H1 (cell line): ENCODE results near the gene MBOAT2. TPM values are rescaled to one million over a fixed set of nuclear protein-coding genes. Genes with fewer than 3 reads are reported as not detected.

Experiments
- KDM4A ChIP-seq: IDR thresholded peaks from one replicate; pipeline ENCODE4 v1.7.1; 2012; ENCODE audit warnings: low read depth, mild to moderate bottlenecking, moderate library complexity, low read length, inconsistent platforms; ENCODE audit not compliant: severe bottlenecking
- KDM5A ChIP-seq: fragments of 200-600 bp; IDR thresholded peaks from 2 replicates; pipeline ENCODE4 v1.7.1; 2012; ENCODE audit warnings: mild to moderate bottlenecking, low read length, inconsistent platforms, mixed read lengths
- MAFK ChIP-seq: IDR thresholded peaks from 2 replicates; pipeline ENCODE4 v1.6.1; 2012; ENCODE audit warnings: low read depth, mild to moderate bottlenecking, improper control_type of control experiment, low read length
- SIN3A ChIP-seq, 2 experiments: IDR thresholded peaks in 1 of 2; conservative IDR thresholded peaks in 1 of 2; 2 replicates each; pipeline ENCODE4 v1.6.1; 2011 to 2012; ENCODE audit warnings: low read length in 2 of 2, improper control_type of control experiment in 1 of 2, low read depth in 1 of 2, mild to moderate bottlenecking in 1 of 2
- polyA plus RNA-seq, 7 experiments: library from polyadenylated mRNA; depleted of rRNA in 3 of 7; stranded (reverse) in 5 of 7; unstranded in 2 of 7; fragments of >200 nt in 5 of 7; fragments of 200-250 nt in 2 of 7; gene quantifications; 1 replicate in 5 of 7; 2 replicates in 1 of 7; 4 replicates in 1 of 7; pipeline versions ENCODE4 v1.2.1 to v1.2.3, GENCODE V29; 2011 to 2013; ENCODE audit warnings: missing spikeins in 2 of 7, mixed read lengths in 2 of 7
- total RNA-seq: library from RNA; stranded (reverse); fragmentation: NEBNext Ultra II Directional; extraction: Animal tissue kit (Norgen Biotek cat#: 25700); gene quantifications from 2 replicates; pipeline ENCODE4 v1.2.1, GENCODE V29; 2021
- TF ChIP-seq, protein P1 (sequence below): fragments of 300-600 bp; sonication (generic); IDR thresholded peaks from 2 replicates; pipeline ENCODE4 v1.7.1; 2012; ENCODE audit warnings: low read length, moderate library complexity, mild to moderate bottlenecking, inconsistent platforms; ENCODE audit not compliant: insufficient replicate concordance
- TF ChIP-seq, protein P2 (sequence below): IDR thresholded peaks from 2 replicates; pipeline ENCODE4 v1.6.1; 2012; ENCODE audit warnings: low read length, inconsistent platforms
- TF ChIP-seq, protein P3 (sequence below), 3 experiments: IDR thresholded peaks; 1 replicate in 2 of 3; 2 replicates in 1 of 3; pipeline versions ENCODE4 v1.5.1 to v1.6.1; 2011; ENCODE audit warnings: low read length in 3 of 3, mild to moderate bottlenecking in 3 of 3, inconsistent platforms in 2 of 3, low read depth in 1 of 3, moderate library complexity in 1 of 3; ENCODE audit not compliant: insufficient read depth in 1 of 3; ENCODE audit errors: control extremely low read depth in 1 of 3

The MBOAT2 gene
- total and polyA plus RNA-seq, 2 of the 8 experiments (the other 6 are each of a cell fraction or from before 2014, with no cell fraction given): 11.2 to 23.4 TPM

DNA sequence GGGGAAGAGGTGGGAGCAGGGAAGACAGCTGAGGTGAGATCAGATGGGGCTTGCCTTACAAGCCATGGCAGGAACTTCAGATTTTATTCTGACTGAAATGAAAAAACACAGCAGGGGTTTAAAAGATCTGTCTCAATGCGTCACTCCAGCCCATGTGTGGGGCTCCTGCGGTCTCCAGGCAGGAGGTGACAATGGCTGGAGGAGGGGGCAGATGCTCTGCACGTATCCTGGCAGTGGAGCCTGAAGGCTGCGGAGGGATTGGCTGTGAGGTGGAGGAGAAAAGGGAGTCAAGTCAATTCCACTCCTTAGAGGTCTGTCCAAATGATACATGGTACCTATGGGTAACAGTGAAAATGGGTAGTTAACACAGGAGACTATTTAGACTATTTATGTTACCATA, 125.6 kb downstream of the MBOAT2 start (continued):
- TF ChIP-seq, protein P1, sequence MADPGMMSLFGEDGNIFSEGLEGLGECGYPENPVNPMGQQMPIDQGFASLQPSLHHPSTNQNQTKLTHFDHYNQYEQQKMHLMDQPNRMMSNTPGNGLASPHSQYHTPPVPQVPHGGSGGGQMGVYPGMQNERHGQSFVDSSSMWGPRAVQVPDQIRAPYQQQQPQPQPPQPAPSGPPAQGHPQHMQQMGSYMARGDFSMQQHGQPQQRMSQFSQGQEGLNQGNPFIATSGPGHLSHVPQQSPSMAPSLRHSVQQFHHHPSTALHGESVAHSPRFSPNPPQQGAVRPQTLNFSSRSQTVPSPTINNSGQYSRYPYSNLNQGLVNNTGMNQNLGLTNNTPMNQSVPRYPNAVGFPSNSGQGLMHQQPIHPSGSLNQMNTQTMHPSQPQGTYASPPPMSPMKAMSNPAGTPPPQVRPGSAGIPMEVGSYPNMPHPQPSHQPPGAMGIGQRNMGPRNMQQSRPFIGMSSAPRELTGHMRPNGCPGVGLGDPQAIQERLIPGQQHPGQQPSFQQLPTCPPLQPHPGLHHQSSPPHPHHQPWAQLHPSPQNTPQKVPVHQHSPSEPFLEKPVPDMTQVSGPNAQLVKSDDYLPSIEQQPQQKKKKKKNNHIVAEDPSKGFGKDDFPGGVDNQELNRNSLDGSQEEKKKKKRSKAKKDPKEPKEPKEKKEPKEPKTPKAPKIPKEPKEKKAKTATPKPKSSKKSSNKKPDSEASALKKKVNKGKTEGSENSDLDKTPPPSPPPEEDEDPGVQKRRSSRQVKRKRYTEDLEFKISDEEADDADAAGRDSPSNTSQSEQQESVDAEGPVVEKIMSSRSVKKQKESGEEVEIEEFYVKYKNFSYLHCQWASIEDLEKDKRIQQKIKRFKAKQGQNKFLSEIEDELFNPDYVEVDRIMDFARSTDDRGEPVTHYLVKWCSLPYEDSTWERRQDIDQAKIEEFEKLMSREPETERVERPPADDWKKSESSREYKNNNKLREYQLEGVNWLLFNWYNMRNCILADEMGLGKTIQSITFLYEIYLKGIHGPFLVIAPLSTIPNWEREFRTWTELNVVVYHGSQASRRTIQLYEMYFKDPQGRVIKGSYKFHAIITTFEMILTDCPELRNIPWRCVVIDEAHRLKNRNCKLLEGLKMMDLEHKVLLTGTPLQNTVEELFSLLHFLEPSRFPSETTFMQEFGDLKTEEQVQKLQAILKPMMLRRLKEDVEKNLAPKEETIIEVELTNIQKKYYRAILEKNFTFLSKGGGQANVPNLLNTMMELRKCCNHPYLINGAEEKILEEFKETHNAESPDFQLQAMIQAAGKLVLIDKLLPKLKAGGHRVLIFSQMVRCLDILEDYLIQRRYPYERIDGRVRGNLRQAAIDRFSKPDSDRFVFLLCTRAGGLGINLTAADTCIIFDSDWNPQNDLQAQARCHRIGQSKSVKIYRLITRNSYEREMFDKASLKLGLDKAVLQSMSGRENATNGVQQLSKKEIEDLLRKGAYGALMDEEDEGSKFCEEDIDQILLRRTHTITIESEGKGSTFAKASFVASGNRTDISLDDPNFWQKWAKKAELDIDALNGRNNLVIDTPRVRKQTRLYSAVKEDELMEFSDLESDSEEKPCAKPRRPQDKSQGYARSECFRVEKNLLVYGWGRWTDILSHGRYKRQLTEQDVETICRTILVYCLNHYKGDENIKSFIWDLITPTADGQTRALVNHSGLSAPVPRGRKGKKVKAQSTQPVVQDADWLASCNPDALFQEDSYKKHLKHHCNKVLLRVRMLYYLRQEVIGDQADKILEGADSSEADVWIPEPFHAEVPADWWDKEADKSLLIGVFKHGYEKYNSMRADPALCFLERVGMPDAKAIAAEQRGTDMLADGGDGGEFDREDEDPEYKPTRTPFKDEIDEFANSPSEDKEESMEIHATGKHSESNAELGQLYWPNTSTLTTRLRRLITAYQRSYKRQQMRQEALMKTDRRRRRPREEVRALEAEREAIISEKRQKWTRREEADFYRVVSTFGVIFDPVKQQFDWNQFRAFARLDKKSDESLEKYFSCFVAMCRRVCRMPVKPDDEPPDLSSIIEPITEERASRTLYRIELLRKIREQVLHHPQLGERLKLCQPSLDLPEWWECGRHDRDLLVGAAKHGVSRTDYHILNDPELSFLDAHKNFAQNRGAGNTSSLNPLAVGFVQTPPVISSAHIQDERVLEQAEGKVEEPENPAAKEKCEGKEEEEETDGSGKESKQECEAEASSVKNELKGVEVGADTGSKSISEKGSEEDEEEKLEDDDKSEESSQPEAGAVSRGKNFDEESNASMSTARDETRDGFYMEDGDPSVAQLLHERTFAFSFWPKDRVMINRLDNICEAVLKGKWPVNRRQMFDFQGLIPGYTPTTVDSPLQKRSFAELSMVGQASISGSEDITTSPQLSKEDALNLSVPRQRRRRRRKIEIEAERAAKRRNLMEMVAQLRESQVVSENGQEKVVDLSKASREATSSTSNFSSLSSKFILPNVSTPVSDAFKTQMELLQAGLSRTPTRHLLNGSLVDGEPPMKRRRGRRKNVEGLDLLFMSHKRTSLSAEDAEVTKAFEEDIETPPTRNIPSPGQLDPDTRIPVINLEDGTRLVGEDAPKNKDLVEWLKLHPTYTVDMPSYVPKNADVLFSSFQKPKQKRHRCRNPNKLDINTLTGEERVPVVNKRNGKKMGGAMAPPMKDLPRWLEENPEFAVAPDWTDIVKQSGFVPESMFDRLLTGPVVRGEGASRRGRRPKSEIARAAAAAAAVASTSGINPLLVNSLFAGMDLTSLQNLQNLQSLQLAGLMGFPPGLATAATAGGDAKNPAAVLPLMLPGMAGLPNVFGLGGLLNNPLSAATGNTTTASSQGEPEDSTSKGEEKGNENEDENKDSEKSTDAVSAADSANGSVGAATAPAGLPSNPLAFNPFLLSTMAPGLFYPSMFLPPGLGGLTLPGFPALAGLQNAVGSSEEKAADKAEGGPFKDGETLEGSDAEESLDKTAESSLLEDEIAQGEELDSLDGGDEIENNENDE: no peak
- TF ChIP-seq, protein P2, sequence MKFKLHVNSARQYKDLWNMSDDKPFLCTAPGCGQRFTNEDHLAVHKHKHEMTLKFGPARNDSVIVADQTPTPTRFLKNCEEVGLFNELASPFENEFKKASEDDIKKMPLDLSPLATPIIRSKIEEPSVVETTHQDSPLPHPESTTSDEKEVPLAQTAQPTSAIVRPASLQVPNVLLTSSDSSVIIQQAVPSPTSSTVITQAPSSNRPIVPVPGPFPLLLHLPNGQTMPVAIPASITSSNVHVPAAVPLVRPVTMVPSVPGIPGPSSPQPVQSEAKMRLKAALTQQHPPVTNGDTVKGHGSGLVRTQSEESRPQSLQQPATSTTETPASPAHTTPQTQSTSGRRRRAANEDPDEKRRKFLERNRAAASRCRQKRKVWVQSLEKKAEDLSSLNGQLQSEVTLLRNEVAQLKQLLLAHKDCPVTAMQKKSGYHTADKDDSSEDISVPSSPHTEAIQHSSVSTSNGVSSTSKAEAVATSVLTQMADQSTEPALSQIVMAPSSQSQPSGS: no peak
- TF ChIP-seq KDM4A: no peak
- TF ChIP-seq, protein P3, sequence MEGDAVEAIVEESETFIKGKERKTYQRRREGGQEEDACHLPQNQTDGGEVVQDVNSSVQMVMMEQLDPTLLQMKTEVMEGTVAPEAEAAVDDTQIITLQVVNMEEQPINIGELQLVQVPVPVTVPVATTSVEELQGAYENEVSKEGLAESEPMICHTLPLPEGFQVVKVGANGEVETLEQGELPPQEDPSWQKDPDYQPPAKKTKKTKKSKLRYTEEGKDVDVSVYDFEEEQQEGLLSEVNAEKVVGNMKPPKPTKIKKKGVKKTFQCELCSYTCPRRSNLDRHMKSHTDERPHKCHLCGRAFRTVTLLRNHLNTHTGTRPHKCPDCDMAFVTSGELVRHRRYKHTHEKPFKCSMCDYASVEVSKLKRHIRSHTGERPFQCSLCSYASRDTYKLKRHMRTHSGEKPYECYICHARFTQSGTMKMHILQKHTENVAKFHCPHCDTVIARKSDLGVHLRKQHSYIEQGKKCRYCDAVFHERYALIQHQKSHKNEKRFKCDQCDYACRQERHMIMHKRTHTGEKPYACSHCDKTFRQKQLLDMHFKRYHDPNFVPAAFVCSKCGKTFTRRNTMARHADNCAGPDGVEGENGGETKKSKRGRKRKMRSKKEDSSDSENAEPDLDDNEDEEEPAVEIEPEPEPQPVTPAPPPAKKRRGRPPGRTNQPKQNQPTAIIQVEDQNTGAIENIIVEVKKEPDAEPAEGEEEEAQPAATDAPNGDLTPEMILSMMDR (IDR thresholded peaks at IDR 0.05; ENCODE audit: control extremely low read depth in 1 of 3, insufficient read depth in 1 of 3, low read depth in 1 of 3, low read length in 3 of 3): no peak
- no peak for TF ChIP-seq SIN3A (conservative IDR thresholded peaks at IDR 0.05 in 1 of 2, IDR thresholded peaks at IDR 0.05 in 1 of 2; ENCODE audit: low read depth in 1 of 2, low read length in 2 of 2)
- no peak for TF ChIP-seq MAFK
- no peak for TF ChIP-seq KDM5A
